WTC11 (cell line): ENCODE measurements around the gene PAOX.

Experiments used
- ATF1 ChIP-seq: sonication (generic); formaldehyde crosslinking; IDR thresholded peaks from 2 replicates; pipeline ENCODE4 v1.8.1; 2023; ENCODE audit warnings: mild to moderate bottlenecking, moderate library complexity, missing genetic modification reagents
- CREB1 ChIP-seq: sonication (generic); formaldehyde crosslinking; IDR thresholded peaks from 2 replicates; pipeline ENCODE4 v1.8.0; 2023; ENCODE audit warnings: mild to moderate bottlenecking, missing genetic modification reagents
- MXD4 ChIP-seq: fragments of 250-450 bp; sonication (Bioruptor Pico); IDR thresholded peaks from 2 replicates; pipeline ENCODE4 v1.8.0; 2021; ENCODE audit warnings: mild to moderate bottlenecking, moderate library complexity, borderline replicate concordance
- TCF7 ChIP-seq: sonication (generic); formaldehyde crosslinking; IDR thresholded peaks from 2 replicates; pipeline ENCODE4 v1.8.0; 2022; ENCODE audit warnings: mild to moderate bottlenecking, low read depth, missing genetic modification reagents, moderate library complexity
- ZNF121 ChIP-seq: sonication (generic); formaldehyde crosslinking; IDR thresholded peaks from 2 replicates; pipeline ENCODE4 v1.8.0; 2023; ENCODE audit warnings: missing genetic modification reagents
- TF ChIP-seq, protein P1 (sequence below): fragments of 200-600 bp; IDR thresholded peaks from 2 replicates; pipeline ENCODE4 v1.8.0; 2022; ENCODE audit warnings: antibody characterized with exemption
- TF ChIP-seq, protein P2 (sequence below): sonication (generic); formaldehyde crosslinking; IDR thresholded peaks from 2 replicates; pipeline ENCODE4 v1.8.1; 2022; ENCODE audit warnings: missing genetic modification reagents, borderline replicate concordance
- TF ChIP-seq, protein P3 (sequence below): sonication (generic); formaldehyde crosslinking; IDR thresholded peaks from 2 replicates; pipeline ENCODE4 v1.8.1; 2022; ENCODE audit warnings: low read depth, missing genetic modification reagents, borderline replicate concordance
- TF ChIP-seq, protein P4 (sequence below): sonication (generic); formaldehyde crosslinking; conservative IDR thresholded peaks from 2 replicates; pipeline ENCODE4 v1.8.1; 2023; ENCODE audit warnings: mild to moderate bottlenecking, low read depth, missing genetic modification reagents, moderate library complexity
- TF ChIP-seq, protein P5 (sequence below): sonication (generic); formaldehyde crosslinking; IDR thresholded peaks from 2 replicates; pipeline ENCODE4 v1.8.0; 2022; ENCODE audit warnings: mild to moderate bottlenecking, missing genetic modification reagents
- TF ChIP-seq, protein P6 (sequence below): sonication (generic); formaldehyde crosslinking; IDR thresholded peaks from 2 replicates; pipeline ENCODE4 v1.8.1; 2023; ENCODE audit warnings: mild to moderate bottlenecking, missing genetic modification reagents
- TF ChIP-seq, protein P7 (sequence below): sonication (generic); formaldehyde crosslinking; IDR thresholded peaks from 2 replicates; pipeline ENCODE4 v1.8.0; 2022; ENCODE audit warnings: mild to moderate bottlenecking, missing genetic modification reagents
- TF ChIP-seq, protein P8 (sequence below): sonication (generic); formaldehyde crosslinking; IDR thresholded peaks from 2 replicates; pipeline ENCODE4 v1.8.0; 2022; ENCODE audit warnings: mild to moderate bottlenecking, missing genetic modification reagents

DNA sequence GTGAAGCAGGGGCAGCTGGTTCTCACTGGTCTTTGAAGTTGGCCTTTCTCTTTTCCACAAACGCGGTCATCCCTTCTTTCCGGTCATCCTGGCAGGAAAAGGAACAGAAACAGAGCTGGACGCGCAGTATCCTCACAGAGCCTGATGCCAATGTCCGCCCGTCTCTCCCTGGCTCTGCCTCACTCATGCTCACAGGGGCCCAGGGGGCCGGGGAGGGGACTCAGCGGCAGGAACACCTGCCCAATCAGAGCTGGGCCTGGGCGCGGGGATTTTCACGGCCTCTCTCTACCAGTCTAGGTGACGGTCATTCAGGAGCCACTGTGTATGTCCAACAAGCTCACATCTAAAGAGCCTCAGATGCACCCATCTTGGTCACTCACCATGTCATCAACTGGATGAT, 16.2 kb upstream of the PAOX start:
- TF ChIP-seq, protein P1, sequence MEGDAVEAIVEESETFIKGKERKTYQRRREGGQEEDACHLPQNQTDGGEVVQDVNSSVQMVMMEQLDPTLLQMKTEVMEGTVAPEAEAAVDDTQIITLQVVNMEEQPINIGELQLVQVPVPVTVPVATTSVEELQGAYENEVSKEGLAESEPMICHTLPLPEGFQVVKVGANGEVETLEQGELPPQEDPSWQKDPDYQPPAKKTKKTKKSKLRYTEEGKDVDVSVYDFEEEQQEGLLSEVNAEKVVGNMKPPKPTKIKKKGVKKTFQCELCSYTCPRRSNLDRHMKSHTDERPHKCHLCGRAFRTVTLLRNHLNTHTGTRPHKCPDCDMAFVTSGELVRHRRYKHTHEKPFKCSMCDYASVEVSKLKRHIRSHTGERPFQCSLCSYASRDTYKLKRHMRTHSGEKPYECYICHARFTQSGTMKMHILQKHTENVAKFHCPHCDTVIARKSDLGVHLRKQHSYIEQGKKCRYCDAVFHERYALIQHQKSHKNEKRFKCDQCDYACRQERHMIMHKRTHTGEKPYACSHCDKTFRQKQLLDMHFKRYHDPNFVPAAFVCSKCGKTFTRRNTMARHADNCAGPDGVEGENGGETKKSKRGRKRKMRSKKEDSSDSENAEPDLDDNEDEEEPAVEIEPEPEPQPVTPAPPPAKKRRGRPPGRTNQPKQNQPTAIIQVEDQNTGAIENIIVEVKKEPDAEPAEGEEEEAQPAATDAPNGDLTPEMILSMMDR, result no peak
- TF ChIP-seq, protein P2, sequence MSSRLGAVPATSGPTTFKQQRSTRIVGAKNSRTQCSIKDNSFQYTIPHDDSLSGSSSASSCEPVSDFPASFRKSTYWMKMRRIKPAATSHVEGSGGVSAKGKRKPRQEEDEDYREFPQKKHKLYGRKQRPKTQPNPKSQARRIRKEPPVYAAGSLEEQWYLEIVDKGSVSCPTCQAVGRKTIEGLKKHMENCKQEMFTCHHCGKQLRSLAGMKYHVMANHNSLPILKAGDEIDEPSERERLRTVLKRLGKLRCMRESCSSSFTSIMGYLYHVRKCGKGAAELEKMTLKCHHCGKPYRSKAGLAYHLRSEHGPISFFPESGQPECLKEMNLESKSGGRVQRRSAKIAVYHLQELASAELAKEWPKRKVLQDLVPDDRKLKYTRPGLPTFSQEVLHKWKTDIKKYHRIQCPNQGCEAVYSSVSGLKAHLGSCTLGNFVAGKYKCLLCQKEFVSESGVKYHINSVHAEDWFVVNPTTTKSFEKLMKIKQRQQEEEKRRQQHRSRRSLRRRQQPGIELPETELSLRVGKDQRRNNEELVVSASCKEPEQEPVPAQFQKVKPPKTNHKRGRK, result no peak
- TF ChIP-seq, protein P3, sequence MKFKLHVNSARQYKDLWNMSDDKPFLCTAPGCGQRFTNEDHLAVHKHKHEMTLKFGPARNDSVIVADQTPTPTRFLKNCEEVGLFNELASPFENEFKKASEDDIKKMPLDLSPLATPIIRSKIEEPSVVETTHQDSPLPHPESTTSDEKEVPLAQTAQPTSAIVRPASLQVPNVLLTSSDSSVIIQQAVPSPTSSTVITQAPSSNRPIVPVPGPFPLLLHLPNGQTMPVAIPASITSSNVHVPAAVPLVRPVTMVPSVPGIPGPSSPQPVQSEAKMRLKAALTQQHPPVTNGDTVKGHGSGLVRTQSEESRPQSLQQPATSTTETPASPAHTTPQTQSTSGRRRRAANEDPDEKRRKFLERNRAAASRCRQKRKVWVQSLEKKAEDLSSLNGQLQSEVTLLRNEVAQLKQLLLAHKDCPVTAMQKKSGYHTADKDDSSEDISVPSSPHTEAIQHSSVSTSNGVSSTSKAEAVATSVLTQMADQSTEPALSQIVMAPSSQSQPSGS (CRISPR knock-in tag), result no peak
- no peak for TF ChIP-seq MXD4 (CRISPR knock-in tag)
- TF ChIP-seq, protein P4, sequence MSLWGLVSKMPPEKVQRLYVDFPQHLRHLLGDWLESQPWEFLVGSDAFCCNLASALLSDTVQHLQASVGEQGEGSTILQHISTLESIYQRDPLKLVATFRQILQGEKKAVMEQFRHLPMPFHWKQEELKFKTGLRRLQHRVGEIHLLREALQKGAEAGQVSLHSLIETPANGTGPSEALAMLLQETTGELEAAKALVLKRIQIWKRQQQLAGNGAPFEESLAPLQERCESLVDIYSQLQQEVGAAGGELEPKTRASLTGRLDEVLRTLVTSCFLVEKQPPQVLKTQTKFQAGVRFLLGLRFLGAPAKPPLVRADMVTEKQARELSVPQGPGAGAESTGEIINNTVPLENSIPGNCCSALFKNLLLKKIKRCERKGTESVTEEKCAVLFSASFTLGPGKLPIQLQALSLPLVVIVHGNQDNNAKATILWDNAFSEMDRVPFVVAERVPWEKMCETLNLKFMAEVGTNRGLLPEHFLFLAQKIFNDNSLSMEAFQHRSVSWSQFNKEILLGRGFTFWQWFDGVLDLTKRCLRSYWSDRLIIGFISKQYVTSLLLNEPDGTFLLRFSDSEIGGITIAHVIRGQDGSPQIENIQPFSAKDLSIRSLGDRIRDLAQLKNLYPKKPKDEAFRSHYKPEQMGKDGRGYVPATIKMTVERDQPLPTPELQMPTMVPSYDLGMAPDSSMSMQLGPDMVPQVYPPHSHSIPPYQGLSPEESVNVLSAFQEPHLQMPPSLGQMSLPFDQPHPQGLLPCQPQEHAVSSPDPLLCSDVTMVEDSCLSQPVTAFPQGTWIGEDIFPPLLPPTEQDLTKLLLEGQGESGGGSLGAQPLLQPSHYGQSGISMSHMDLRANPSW (CRISPR knock-in tag), result no peak
- TF ChIP-seq CREB1 (CRISPR knock-in tag), result no peak
- no peak for TF ChIP-seq ZNF121 (CRISPR knock-in tag)
- TF ChIP-seq, protein P5, sequence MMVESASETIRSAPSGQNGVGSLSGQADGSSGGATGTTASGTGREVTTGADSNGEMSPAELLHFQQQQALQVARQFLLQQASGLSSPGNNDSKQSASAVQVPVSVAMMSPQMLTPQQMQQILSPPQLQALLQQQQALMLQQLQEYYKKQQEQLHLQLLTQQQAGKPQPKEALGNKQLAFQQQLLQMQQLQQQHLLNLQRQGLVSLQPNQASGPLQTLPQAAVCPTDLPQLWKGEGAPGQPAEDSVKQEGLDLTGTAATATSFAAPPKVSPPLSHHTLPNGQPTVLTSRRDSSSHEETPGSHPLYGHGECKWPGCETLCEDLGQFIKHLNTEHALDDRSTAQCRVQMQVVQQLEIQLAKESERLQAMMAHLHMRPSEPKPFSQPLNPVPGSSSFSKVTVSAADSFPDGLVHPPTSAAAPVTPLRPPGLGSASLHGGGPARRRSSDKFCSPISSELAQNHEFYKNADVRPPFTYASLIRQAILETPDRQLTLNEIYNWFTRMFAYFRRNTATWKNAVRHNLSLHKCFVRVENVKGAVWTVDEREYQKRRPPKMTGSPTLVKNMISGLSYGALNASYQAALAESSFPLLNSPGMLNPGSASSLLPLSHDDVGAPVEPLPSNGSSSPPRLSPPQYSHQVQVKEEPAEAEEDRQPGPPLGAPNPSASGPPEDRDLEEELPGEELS, result no peak
- no peak for TF ChIP-seq TCF7 (CRISPR knock-in tag)
- TF ChIP-seq, protein P6, sequence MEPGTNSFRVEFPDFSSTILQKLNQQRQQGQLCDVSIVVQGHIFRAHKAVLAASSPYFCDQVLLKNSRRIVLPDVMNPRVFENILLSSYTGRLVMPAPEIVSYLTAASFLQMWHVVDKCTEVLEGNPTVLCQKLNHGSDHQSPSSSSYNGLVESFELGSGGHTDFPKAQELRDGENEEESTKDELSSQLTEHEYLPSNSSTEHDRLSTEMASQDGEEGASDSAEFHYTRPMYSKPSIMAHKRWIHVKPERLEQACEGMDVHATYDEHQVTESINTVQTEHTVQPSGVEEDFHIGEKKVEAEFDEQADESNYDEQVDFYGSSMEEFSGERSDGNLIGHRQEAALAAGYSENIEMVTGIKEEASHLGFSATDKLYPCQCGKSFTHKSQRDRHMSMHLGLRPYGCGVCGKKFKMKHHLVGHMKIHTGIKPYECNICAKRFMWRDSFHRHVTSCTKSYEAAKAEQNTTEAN, result no peak
- TF ChIP-seq, protein P7, sequence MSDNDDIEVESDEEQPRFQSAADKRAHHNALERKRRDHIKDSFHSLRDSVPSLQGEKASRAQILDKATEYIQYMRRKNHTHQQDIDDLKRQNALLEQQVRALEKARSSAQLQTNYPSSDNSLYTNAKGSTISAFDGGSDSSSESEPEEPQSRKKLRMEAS, result no peak
- TF ChIP-seq, protein P8, sequence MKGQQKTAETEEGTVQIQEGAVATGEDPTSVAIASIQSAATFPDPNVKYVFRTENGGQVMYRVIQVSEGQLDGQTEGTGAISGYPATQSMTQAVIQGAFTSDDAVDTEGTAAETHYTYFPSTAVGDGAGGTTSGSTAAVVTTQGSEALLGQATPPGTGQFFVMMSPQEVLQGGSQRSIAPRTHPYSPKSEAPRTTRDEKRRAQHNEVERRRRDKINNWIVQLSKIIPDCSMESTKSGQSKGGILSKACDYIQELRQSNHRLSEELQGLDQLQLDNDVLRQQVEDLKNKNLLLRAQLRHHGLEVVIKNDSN (CRISPR knock-in tag), result no peak
- TF ChIP-seq ATF1 (CRISPR knock-in tag), result no peak
